Cerebellar nuclear complex (tissue), 1 donor: ENCODE measurements around the gene SLAIN1.
A peak's percentile ranks its signal among the peaks of the same experiment; 100 is the strongest.

Experiments used
- DNase-seq, 2 experiments: peaks; one replicate each; lab custom pipeline; 2025; lab: John Stamatoyannopoulos, UW

Gene SLAIN1

GRCh38 chr13:77714119-77714755, 16.8 kb downstream of the SLAIN1 start:
- no peak for DNase-seq

- no peak for DNase-seq
Observed at GRCh38 chr13:77715233-77715891, 17.9 kb downstream of the SLAIN1 start.

- DNase-seq = no peak
Observed at GRCh38 chr13:77716692-77717091, 19.2 kb downstream of the SLAIN1 start.

- no peak for DNase-seq
Observed at GRCh38 chr13:77717508-77717907, 20.0 kb downstream of the SLAIN1 start.

- DNase-seq = no peak
Observed at GRCh38 chr13:77719128-77719527, 21.6 kb downstream of the SLAIN1 start.

- no peak for DNase-seq
Observed at GRCh38 chr13:77720988-77721387, 23.5 kb downstream of the SLAIN1 start.

- no peak for DNase-seq
Observed at GRCh38 chr13:77724092-77724491, 26.6 kb downstream of the SLAIN1 start.

GRCh38 chr13:77725071-77725470, 27.6 kb downstream of the SLAIN1 start:
- DNase-seq = no peak

GRCh38 chr13:77728265-77729125, 31.0 kb downstream of the SLAIN1 start:
- peak; percentile 22 to 75 for DNase-seq

GRCh38 chr13:77729502-77730221, 32.2 kb downstream of the SLAIN1 start:
- DNase-seq = no peak

GRCh38 chr13:77730572-77730971, 33.1 kb downstream of the SLAIN1 start:
- no peak for DNase-seq

- no peak for DNase-seq
Observed at GRCh38 chr13:77732287-77732686, 34.8 kb downstream of the SLAIN1 start.

GRCh38 chr13:77733674-77734073, 36.2 kb downstream of the SLAIN1 start:
- peak; percentile 70 to 71 for DNase-seq

- no peak for DNase-seq
Observed at GRCh38 chr13:77737583-77738200, 40.2 kb downstream of the SLAIN1 start.

- DNase-seq = no peak
Observed at GRCh38 chr13:77740097-77740735, 42.7 kb downstream of the SLAIN1 start.

GRCh38 chr13:77740931-77741596, 43.6 kb downstream of the SLAIN1 start:
- DNase-seq = peak in 1 of 2 experiments; percentile 31

- DNase-seq = no peak
Observed at GRCh38 chr13:77741597-77741972, 44.1 kb downstream of the SLAIN1 start.

GRCh38 chr13:77742801-77743200, 45.3 kb downstream of the SLAIN1 start:
- no peak for DNase-seq

- no peak for DNase-seq
Observed at GRCh38 chr13:77745784-77746183, 48.3 kb downstream of the SLAIN1 start.

GRCh38 chr13:77749344-77749880, 51.9 kb downstream of the SLAIN1 start:
- DNase-seq = no peak
